Activated CD8-positive, alpha-beta T cell treated with anti-CD3 and anti-CD28 coated beads, Interleukin-2, amount 10 ng/mL, durations not matched to agents 7 days and 5 days (primary cell): Measurements from ENCODE around the gene FAM53B. TPM values are rescaled to one million over a fixed set of nuclear protein-coding genes. Genes with fewer than 3 reads are reported as not detected.

Experiments used
- ATAC-seq: fragments of 150-1000 bp; cut with Tn5 transposase; one replicate; pipeline ENCODE4 v1.10.0; 2021; ENCODE audit warnings: moderate library complexity
- CTCF ChIA-PET: fragments of 350-600 bp; sonication (Branson Sonifier 250); formaldehyde crosslinking; loops from one replicate; lab custom pipeline; 2021; ENCODE audit warnings: antibody characterized with exemption; lab: Charles Lee
- POLR2A ChIA-PET: fragments of 350-600 bp; sonication (Branson Sonifier 250); formaldehyde crosslinking; loops from one replicate; lab custom pipeline; 2021; ENCODE audit warnings: antibody characterized with exemption; lab: Charles Lee
- DNase-seq: peaks from one replicate; pipeline ENCODE4 v3.0.0-alpha.2; 2020
- H3K27ac Mint-ChIP-seq: one replicate; pipeline ENCODE4 v1.8.0; 2021; ENCODE audit warnings: mild to moderate bottlenecking, mixed read lengths
- H3K27me3 Mint-ChIP-seq: one replicate; pipeline ENCODE4 v1.8.0; 2021; ENCODE audit warnings: low read depth, mixed read lengths
- H3K36me3 Mint-ChIP-seq: one replicate; pipeline ENCODE4 v1.8.0; 2021; ENCODE audit warnings: low read depth, mixed read lengths
- H3K4me1 Mint-ChIP-seq: one replicate; pipeline ENCODE4 v1.8.0; 2021; ENCODE audit warnings: low read depth, mixed read lengths
- H3K4me3 Mint-ChIP-seq: one replicate; pipeline ENCODE4 v1.8.0; 2021; ENCODE audit warnings: mild to moderate bottlenecking, mixed read lengths
- H3K9me3 Mint-ChIP-seq: one replicate; pipeline ENCODE4 v1.8.0; 2022; ENCODE audit warnings: mixed read lengths; ENCODE audit not compliant: insufficient read depth
- total RNA-seq, 2 experiments: library from RNA; stranded (reverse); gene quantifications; one replicate each; pipeline ENCODE4 v1.2.3, GENCODE V29; 2021

Gene FAM53B
- total RNA-seq, 2 experiments from 2014 or later, result 19.9 to 21.8 TPM

DNA sequence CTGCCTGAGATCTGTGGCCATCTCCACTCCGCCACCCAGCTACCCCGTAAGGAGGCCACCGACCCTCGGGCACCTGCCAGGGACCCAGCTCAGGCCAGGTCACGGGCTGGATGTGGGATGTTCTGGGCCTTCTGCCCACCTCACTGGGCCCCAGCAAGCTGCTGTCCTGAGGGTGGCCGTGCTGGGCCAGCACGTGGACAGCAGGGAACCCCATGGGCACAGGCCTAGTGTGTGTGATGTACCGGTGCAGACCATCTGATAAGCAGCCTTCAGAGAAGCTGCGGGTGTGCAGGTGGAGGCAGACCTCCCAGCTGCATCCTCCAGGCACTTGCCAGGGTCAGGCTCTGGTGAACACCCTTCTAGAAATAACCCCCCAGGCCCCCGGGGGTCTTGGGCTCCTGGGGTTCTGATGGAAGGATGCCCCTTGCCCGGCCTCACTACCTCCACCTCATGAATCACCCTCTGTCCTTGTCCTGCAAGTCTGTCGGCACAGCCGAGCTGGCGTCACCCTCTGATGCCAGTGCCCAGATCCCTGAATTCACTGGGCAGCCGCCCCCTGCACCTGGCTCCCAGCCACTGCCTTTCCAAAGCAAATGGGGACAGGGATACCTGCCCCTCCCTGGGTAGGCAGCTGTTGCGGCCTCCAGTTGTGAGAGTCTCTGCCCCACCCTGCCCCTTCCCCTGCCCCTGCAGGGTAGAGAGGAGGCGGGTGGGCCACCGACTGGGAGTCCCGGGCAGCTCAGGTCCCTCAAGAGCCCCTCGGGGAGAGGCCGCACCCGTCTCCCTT is 139.8 kb downstream of the FAM53B start:
- H3K36me3 Mint-ChIP-seq, result no peaks in the 10 kb centered on the region
- H3K4me1 Mint-ChIP-seq, result no peaks in the 10 kb centered on the region
- DNase-seq (no peak), ATAC-seq (no peak)
- POLR2A ChIA-PET, result no interaction called here
- H3K4me3 Mint-ChIP-seq, result no peak overlapping the region
- H3K27ac Mint-ChIP-seq, result no peak overlapping the region
- CTCF ChIA-PET, result interaction anchor here (0.6 kb wide), 1 partner anchor 10 kb away, joined by 3 read pairs; no protein-coding TSS in a partner anchor
- H3K9me3 Mint-ChIP-seq, result no peaks in the 10 kb centered on the region
- no peaks in the 10 kb centered on the region for H3K27me3 Mint-ChIP-seq

DNA sequence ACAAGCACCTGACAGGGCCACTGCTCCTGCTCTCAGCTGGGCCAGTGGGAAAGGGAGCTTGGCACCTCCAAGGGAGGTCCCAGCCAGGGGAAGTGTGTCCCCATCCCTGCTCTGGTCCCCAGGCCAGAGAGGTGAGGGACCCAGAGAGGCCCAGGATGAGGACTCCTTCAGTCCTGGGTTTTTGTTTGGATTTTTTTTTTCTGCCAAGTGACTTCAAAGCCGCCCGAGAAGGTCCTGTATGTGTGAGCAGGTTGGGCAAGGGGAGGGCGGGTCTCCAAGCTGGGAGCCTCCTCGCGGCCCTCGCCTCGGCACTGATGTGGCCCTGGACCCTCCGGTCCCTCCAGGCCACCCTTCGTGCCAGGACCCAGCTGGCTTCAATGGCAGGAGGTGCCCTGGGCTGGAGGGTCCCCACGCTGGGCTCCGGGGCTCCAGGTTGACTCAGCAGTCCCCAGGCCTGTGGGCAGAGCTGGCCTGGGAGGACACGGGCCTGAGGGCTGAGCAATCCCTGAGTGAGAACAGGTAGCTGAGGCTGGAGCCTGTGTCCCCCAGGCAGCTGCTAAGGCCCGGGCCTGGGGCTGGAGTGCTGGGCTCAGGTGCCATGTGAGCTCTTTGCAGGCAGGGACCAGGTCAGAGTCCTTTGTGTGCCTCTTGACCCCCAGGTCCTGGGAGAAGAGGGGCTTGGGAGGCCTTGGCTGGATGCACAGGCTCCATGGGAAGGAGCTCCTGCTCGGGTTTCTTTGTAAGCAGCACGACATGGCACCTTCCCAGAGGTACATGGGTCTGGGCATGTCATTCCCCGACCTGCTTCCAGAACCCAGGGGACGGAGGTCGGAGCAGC is 140.6 kb downstream of the FAM53B start:
- Mint-ChIP-seq H3K4me1 (no peaks in the 10 kb centered on the region), H3K36me3 (no peaks in the 10 kb centered on the region), H3K4me3 (no peak overlapping the region), H3K27me3 (no peaks in the 10 kb centered on the region), H3K27ac (no peak overlapping the region), H3K9me3 (no peaks in the 10 kb centered on the region)
- CTCF ChIA-PET, result interaction anchor here (0.6 kb wide), 1 partner anchor 9 kb away, joined by 3 read pairs; no protein-coding TSS in a partner anchor
- no peak for DNase-seq
- POLR2A ChIA-PET, result interaction anchor here (0.7 kb wide), 1 partner anchor 10 kb away, joined by 3 read pairs; no protein-coding TSS in a partner anchor
- ATAC-seq, result no peak

DNA sequence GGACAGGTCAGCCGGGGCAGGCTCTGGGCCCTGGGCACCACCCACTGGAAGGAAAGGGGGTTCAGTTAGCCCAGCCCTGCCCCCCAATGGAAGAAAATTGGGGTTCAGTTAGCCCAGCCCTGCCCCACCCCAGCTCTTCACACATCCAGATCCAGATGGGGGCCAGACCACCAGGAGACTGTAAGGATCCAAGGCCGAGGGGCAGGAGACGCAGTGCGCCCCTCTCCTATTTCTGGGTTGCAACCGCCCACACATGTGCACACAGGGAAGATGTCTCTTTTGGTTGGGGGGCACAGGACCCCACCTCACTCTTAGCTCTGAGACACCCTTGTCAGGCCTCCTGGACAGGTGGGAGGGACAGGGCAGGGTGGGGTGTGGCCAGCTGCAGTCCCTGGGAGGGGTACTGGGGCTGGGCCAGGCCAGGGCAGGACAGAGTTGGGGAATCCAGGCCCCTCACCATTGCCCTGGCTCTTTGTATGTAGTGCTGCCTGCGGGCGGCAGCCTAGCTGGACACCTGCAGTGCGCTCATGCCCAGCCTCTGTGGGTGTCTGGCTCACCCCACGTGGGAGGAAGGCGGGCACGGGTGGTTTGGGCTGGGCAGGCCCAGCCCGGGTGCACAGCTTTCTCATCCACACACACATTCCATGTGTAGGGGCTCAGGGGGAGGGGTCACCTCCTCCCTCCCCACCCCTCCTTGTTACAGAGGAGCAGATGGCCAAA is 141.4 kb downstream of the FAM53B start:
- H3K27me3 Mint-ChIP-seq, result no peaks in the 10 kb centered on the region
- CTCF ChIA-PET, result no interaction called here

DNA sequence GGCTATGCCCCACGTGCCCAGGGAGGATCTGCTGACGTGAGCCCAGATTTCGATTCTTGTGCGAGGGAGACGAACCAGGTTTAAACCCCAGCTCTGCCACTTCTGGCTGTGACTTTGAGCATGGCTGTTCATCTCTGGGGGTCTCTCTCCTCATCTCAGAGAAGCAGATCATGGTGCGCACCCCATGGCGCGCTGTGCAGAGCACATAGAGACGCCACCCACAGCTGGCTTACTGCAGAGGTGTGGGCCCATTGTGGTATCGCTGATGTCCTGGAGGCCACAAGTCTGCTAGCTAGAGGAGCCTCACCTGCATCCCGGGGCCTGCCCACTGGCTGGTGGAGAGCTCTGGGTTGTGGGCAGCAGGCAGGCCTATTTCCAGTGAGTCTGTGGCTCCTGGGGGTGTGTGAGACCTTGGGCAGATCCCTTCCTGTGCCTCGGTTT is 142.0 kb downstream of the FAM53B start:
- no peak for DNase-seq
- Mint-ChIP-seq H3K4me1 (no peaks in the 10 kb centered on the region), H3K36me3 (no peaks in the 10 kb centered on the region), H3K9me3 (no peaks in the 10 kb centered on the region), H3K4me3 (no peak overlapping the region), H3K27ac (no peak overlapping the region), H3K27me3 (no peaks in the 10 kb centered on the region)
- POLR2A ChIA-PET, result no interaction called here
- CTCF ChIA-PET, result no interaction called here
- ATAC-seq, result no peak

More for the DNA sequence above, 141.4 kb downstream of the FAM53B start:
- POLR2A ChIA-PET, result interaction anchor here (0.5 to 0.7 kb wide), 2 partner anchors 11 to 185 kb away, joined by 3 read pairs; no protein-coding TSS in a partner anchor
- H3K36me3 Mint-ChIP-seq, result no peaks in the 10 kb centered on the region
- no peak overlapping the region for H3K4me3 Mint-ChIP-seq
- ATAC-seq (peak; percentile 7), DNase-seq (no peak)
- no peak overlapping the region for H3K27ac Mint-ChIP-seq
- no peaks in the 10 kb centered on the region for H3K4me1 Mint-ChIP-seq
- no peaks in the 10 kb centered on the region for H3K9me3 Mint-ChIP-seq

DNA sequence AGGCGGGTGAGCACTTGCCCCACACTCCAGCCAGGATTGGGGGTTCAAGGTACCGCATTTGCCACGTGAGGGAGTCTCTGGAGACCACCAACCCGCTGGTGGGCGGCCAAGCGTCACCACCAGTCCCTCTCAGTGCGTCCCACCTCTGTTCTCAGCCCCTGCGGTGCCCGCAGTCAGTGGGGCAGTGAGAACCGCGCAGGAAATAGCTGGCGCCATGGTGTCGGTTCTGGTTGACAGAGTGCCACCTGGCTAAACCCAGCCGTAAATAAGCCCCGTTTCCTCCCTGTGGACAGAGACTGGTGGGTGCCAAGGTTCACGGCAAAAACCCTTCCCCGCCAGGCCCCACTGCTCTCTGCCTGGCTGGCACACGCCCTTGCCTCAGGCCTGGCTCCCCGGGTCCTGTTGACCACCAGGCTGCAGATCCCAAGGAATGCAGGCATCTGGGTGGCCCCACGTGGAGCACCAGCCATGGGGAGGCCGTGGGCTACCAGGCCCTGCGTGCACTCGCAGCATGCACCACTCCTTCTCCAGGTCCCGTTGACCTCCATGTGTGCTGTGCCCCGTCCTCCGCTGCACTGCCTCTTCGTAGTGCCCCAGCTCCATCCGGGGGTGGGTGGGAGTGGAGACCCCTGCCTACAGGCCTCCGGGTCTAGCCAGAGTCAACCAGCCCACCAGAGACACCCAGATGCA is 142.6 kb downstream of the FAM53B start:
- ATAC-seq (no peak), DNase-seq (no peak)
- H3K9me3 Mint-ChIP-seq, result no peaks in the 10 kb centered on the region
- H3K4me3 Mint-ChIP-seq, result no peak overlapping the region
- no peaks in the 10 kb centered on the region for H3K36me3 Mint-ChIP-seq
- ChIA-PET CTCF (no interaction called here), POLR2A (no interaction called here)
- no peaks in the 10 kb centered on the region for H3K27me3 Mint-ChIP-seq
- no peak overlapping the region for H3K27ac Mint-ChIP-seq
- no peaks in the 10 kb centered on the region for H3K4me1 Mint-ChIP-seq

DNA sequence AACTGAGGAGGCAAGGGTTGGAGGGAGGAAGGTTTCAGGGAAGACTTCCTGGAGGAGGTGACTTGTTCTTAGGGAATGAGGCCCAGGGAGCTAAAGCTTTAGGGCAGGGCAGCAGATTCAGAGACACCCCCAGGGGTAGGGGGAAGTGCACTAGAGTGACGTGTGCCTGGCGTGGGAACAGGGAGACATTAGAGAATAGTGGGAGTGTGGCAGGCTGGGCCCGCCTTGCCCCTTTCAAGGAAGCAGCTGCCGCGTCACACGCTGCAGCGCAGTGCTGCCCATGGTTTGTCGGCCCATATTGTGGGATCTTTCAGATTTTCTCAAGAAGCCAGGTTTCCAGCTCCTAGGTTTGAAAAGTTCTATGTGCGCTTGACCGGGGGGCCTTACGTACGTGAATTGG is 143.2 kb downstream of the FAM53B start:
- ATAC-seq, result no peak
- no peaks in the 10 kb centered on the region for H3K4me1 Mint-ChIP-seq
- CTCF ChIA-PET, result no interaction called here

DNA sequence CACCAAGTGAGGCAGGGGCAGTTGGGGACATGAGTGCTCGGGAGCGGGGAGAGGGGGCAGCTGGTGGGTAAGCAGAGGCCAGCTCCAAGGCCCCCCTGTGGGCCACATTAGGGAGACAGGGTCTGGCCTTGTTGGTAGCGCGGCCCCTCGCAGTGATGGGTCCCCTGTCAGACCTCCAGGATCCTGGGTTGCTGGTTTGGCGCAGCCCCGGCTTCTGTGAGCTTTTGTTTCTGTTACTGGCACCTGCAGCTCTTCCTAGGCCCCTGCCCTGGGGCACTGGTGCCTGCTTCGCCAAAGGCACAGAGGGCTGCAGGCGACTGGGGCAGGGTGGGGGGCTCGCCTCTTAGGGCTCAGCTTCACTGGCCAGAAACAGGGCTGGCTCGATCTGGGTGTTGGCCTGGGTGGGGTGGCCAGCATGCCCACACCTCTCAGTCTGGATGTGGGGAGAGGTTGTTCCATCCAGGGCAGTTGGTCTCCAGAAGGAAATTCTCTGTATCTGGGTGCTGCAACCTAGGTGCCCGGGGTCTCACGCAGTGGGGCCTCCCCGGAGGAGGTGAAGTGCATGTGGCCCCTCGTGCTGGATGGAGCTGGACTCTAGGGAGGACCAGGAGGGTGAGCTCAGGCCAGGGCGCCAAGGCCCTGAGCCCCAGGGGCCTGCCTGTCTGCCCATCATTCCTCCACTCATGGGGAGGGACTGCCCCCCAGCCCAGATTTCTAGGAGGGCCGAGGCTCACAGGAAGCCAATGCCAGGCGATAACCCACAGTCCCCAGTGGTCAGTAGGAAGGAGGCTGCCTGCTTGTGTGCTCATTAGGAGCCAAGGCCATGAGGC is 143.9 kb downstream of the FAM53B start:
- ATAC-seq, result no peak
- Mint-ChIP-seq H3K27me3 (no peaks in the 10 kb centered on the region), H3K27ac (no peak overlapping the region)

More for the DNA sequence above, 143.2 kb downstream of the FAM53B start:
- Mint-ChIP-seq H3K27ac (no peak overlapping the region), H3K4me3 (no peak overlapping the region), H3K9me3 (no peaks in the 10 kb centered on the region), H3K27me3 (no peaks in the 10 kb centered on the region), H3K36me3 (no peaks in the 10 kb centered on the region)
- POLR2A ChIA-PET, result no interaction called here
- DNase-seq, result no peak

DNA sequence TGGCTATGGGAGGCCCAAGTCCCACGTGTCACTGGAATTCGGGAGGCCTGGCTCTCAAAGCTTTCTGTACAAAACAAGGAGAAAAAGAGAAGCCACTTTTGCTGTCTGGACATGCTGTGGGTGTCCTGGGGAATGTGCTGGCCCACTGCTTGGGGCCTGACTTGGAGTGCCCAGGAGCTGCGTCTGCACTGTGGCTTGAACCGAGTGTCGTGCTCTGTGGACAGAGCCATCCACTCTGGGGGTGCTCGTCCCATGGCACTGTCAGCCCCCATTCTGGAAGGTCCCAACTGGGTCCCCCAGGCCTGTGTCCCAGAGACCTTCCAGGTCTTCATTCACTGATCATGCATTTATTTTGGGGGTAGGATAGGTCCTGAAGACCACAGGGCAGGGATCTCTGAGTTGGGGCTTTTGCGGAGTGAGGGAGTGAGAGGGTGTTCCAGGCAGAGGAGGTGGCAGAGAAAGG is 144.6 kb downstream of the FAM53B start:
- Mint-ChIP-seq H3K4me3 (no peak overlapping the region), H3K4me1 (no peaks in the 10 kb centered on the region), H3K27me3 (no peaks in the 10 kb centered on the region), H3K36me3 (no peaks in the 10 kb centered on the region), H3K27ac (no peak overlapping the region), H3K9me3 (no peaks in the 10 kb centered on the region)
- no peak for ATAC-seq
- DNase-seq, result no peak
- POLR2A ChIA-PET, result no interaction called here
- CTCF ChIA-PET, result no interaction called here

More for the DNA sequence above, 143.9 kb downstream of the FAM53B start:
- ChIA-PET CTCF (no interaction called here), POLR2A (no interaction called here)
- no peak for DNase-seq
- no peaks in the 10 kb centered on the region for H3K9me3 Mint-ChIP-seq
- no peak overlapping the region for H3K4me3 Mint-ChIP-seq
- no peaks in the 10 kb centered on the region for H3K36me3 Mint-ChIP-seq
- H3K4me1 Mint-ChIP-seq, result no peaks in the 10 kb centered on the region

DNA sequence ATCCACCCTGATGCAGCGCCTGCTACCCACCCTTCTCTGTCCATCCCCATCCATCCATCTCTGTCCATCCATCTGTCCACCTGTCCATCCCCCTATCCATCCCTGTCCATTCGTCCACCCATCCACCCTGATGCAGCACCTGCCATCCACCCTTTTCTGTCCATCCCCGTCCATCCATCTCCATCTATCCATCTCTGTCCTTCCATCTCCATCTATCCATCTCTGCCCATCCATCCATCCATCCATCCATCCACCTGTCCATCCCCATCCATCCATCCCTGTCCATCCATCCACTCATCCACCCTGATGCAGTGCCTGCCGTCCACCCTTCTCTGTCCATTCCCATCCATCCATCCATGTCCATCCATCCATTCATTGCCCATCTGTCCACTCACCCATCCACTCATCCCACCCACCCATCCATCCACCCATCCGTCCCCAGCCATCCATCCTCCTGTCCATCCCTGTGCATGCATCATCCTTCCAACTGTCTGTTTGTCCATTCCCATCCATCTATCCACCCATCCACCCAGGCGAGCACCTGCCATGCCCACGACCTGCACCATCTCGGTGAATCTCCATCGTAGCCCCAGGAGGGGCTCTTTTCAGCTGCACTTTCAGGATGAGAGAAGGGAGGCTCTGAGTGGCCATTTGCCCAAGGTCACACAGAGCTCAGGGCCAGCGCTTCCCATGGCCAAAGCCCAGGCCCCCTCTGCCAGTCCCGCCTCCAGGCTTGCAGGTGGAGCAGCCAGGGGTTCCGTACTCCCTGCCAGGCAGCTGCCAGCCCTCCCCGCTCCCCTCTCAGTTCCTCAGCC is 145.2 kb downstream of the FAM53B start:
- ATAC-seq (no peak), DNase-seq (no peak)
- CTCF ChIA-PET, result no interaction called here
- Mint-ChIP-seq H3K4me1 (no peaks in the 10 kb centered on the region), H3K27me3 (no peaks in the 10 kb centered on the region), H3K27ac (no peak overlapping the region), H3K36me3 (no peaks in the 10 kb centered on the region), H3K4me3 (no peak overlapping the region), H3K9me3 (no peaks in the 10 kb centered on the region)
- POLR2A ChIA-PET, result no interaction called here

DNA sequence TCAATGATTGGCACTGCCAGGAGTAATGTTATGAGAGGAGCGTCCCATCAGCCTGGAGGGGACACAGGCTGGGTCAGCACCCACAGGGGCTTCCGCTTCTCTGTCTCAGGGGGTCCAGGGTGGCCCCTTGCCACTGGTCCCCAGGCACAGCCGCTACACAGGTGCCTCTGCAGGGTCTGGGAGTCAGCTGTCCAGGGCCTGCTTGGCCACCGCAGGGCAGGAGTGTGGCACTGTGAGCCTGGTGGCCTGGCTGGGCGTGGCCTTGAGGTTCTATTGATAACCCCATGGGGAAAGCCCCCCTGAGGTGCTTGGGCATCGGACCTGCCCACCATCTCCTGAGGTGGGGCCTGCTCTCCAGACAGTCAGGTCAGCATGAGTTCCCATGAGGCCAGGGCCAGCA is 146.0 kb downstream of the FAM53B start:
- Mint-ChIP-seq H3K27ac (no peak overlapping the region), H3K4me1 (no peaks in the 10 kb centered on the region), H3K4me3 (no peak overlapping the region), H3K27me3 (no peaks in the 10 kb centered on the region), H3K36me3 (no peaks in the 10 kb centered on the region), H3K9me3 (no peaks in the 10 kb centered on the region)
- CTCF ChIA-PET, result no interaction called here
- POLR2A ChIA-PET, result no interaction called here
- DNase-seq (no peak), ATAC-seq (no peak)
